GM12801 (cell line): ENCODE measurements around the gene HBG2.

Source experiments
- CTCF ChIP-seq: IDR thresholded peaks from one replicate; pipeline ENCODE4 v1.5.1; 2011; ENCODE audit warnings: control low read depth; ENCODE audit not compliant: insufficient read length; ENCODE audit errors: extremely low read depth

HBG2 gene

GRCh38 chr11:5280582-5281102 is 26.1 kb upstream of the HBG2 start:
- TF ChIP-seq CTCF = no peak

- no peak for TF ChIP-seq CTCF
These were observed 25.0 kb upstream of the HBG2 start for GRCh38 chr11:5279471-5280090.

GRCh38 chr11:5277807-5278382 is 23.3 kb upstream of the HBG2 start:
- TF ChIP-seq CTCF = no peak

- TF ChIP-seq CTCF = no peak
These were observed 22.1 kb upstream of the HBG2 start for GRCh38 chr11:5276697-5277096.

GRCh38 chr11:5275369-5276110 is 21.0 kb upstream of the HBG2 start:
- no peak for TF ChIP-seq CTCF

- no peak for TF ChIP-seq CTCF
These were observed 19.8 kb upstream of the HBG2 start for GRCh38 chr11:5274395-5274794.

GRCh38 chr11:5272395-5273017 is 17.9 kb upstream of the HBG2 start:
- no peak for TF ChIP-seq CTCF
